Neural cell (in vitro differentiated cells): ENCODE data around the gene FRMPD4. TPM values are rescaled to one million over a fixed set of nuclear protein-coding genes. Genes with fewer than 3 reads are reported as not detected.

ENCODE experiments used
- H2AFZ ChIP-seq: fragments of 200-600, 300-800 bp; sonication (generic), shearing (Covaris generic); 2 replicates; pipeline ENCODE4 v1.6.0; 2014; ENCODE audit warnings: low read depth, mild to moderate bottlenecking, antibody characterized with exemption, low read length, moderate library complexity
- H3F3A ChIP-seq: fragments of 200-600 bp; shearing (Covaris generic); 2 replicates; pipeline ENCODE4 v1.6.1; 2016; ENCODE audit warnings: mild to moderate bottlenecking, moderate library complexity, mixed read lengths, antibody characterized with exemption, low read length; ENCODE audit not compliant: insufficient read depth, poor library complexity, severe bottlenecking
- H3K27ac ChIP-seq: fragments of 200-600, 300-800 bp; sonication (generic), shearing (Covaris generic); 2 replicates; pipeline ENCODE4 v1.5.1; 2014; ENCODE audit warnings: mild to moderate bottlenecking, low read length, moderate library complexity
- H3K27me3 ChIP-seq: fragments of 300-800, 200-600 bp; sonication (generic), shearing (Covaris generic); 2 replicates; pipeline ENCODE4 v1.6.0; 2014; ENCODE audit warnings: mild to moderate bottlenecking, low read depth, low read length, moderate library complexity; ENCODE audit not compliant: insufficient read depth
- H3K36me3 ChIP-seq: fragments of 300-800, 200-600 bp; sonication (generic), shearing (Covaris generic); 2 replicates; pipeline ENCODE4 v1.5.1; 2014; ENCODE audit warnings: mild to moderate bottlenecking, antibody characterized with exemption, low read length, moderate library complexity; ENCODE audit not compliant: insufficient read depth
- H3K4me2 ChIP-seq: fragments of 300-800, 200-600 bp; sonication (generic), shearing (Covaris generic); 2 replicates; pipeline ENCODE4 v1.6.0; 2014; ENCODE audit warnings: mild to moderate bottlenecking, low read length
- H3K4me3 ChIP-seq: fragments of 300-800, 200-600 bp; sonication (generic), shearing (Covaris generic); 2 replicates; pipeline ENCODE4 v1.5.1; 2014; ENCODE audit warnings: mild to moderate bottlenecking, low read length, moderate library complexity
- H3K79me2 ChIP-seq: fragments of 200-600 bp; shearing (Covaris generic); replicated peaks from 2 replicates; pipeline ENCODE4 v1.6.0; 2014; ENCODE audit warnings: mild to moderate bottlenecking, low read length, moderate library complexity; ENCODE audit not compliant: insufficient read depth
- H3K9ac ChIP-seq: fragments of 300-800, 200-600 bp; sonication (generic), shearing (Covaris generic); 2 replicates; pipeline ENCODE4 v1.6.1; 2016; ENCODE audit warnings: mild to moderate bottlenecking, low read length, mixed read lengths
- H3K9me2 ChIP-seq: fragments of 200-600 bp; shearing (Covaris generic); 2 replicates; pipeline ENCODE4 v1.6.1; 2016; ENCODE audit warnings: mild to moderate bottlenecking, low read length, mixed read lengths; ENCODE audit not compliant: insufficient read depth
- H3K9me3 ChIP-seq: fragments of 200-600, 300-800 bp; sonication (generic), shearing (Covaris generic); 2 replicates; pipeline ENCODE4 v1.6.1; 2016; ENCODE audit warnings: mild to moderate bottlenecking, mixed run types, low read length, moderate library complexity, mixed read lengths
- H4K20me1 ChIP-seq: fragments of 200-600 bp; shearing (Covaris generic); 2 replicates; pipeline ENCODE4 v1.6.1; 2016; ENCODE audit warnings: mild to moderate bottlenecking, mixed run types; ENCODE audit not compliant: insufficient read depth
- CTCF ChIP-seq: fragments of 450-650 bp; IDR thresholded peaks from 2 replicates; pipeline ENCODE4 v1.5.1; 2014; ENCODE audit warnings: antibody characterized with exemption, mild to moderate bottlenecking, moderate library complexity; ENCODE audit not compliant: poor library complexity, severe bottlenecking
- EP300 ChIP-seq: fragments of 450-650 bp; conservative IDR thresholded peaks from 2 replicates; pipeline ENCODE4 v1.6.1; 2014; ENCODE audit warnings: antibody characterized with exemption, mild to moderate bottlenecking, moderate library complexity; ENCODE audit not compliant: poor library complexity, severe bottlenecking
- EZH2 ChIP-seq: fragments of 200-600, 300-800 bp; shearing (Covaris generic), sonication (generic); IDR thresholded peaks from 2 replicates; pipeline ENCODE4 v1.6.1; 2014; ENCODE audit warnings: antibody characterized with exemption, low read length, borderline replicate concordance, mild to moderate bottlenecking; ENCODE audit not compliant: insufficient read depth, poor library complexity, severe bottlenecking
- MXI1 ChIP-seq: fragments of 450-650 bp; conservative IDR thresholded peaks from 2 replicates; pipeline ENCODE4 v1.6.1; 2014; ENCODE audit warnings: antibody characterized with exemption, mild to moderate bottlenecking; ENCODE audit not compliant: poor library complexity, severe bottlenecking
- POLR2AphosphoS5 ChIP-seq: IDR thresholded peaks from 2 replicates; pipeline ENCODE4 v1.6.1; 2012
- RAD21 ChIP-seq: fragments of 450-650 bp; conservative IDR thresholded peaks from 2 replicates; pipeline ENCODE4 v1.6.1; 2014; ENCODE audit warnings: antibody characterized with exemption, mild to moderate bottlenecking, moderate library complexity
- REST ChIP-seq: IDR thresholded peaks from 2 replicates; pipeline ENCODE4 v1.6.1; 2012; ENCODE audit warnings: borderline replicate concordance
- SMC3 ChIP-seq: fragments of 450-650 bp; conservative IDR thresholded peaks from 2 replicates; pipeline ENCODE4 v1.6.1; 2014; ENCODE audit warnings: antibody characterized with exemption, mild to moderate bottlenecking, moderate library complexity; ENCODE audit not compliant: poor library complexity
- TAF1 ChIP-seq: IDR thresholded peaks from 2 replicates; pipeline ENCODE4 v1.6.1; 2012; ENCODE audit warnings: low read depth
- polyA plus RNA-seq: library from polyadenylated mRNA; depleted of rRNA; stranded (reverse); fragments of >200 nt; gene quantifications from 2 replicates; pipeline ENCODE4 v1.2.3, GENCODE V29; 2014

Gene FRMPD4
- polyA plus RNA-seq, 1 donor from 2014 or later = 1.2 TPM

GRCh38 chrX:12709047-12709446 is 570.8 kb downstream of the FRMPD4 start:
- H3K4me2 ChIP-seq = no peak overlapping the region
- H3K9ac ChIP-seq = no peak overlapping the region
- no peaks in the 10 kb centered on the region for H3K27me3 ChIP-seq
- H3K27ac ChIP-seq = no peak overlapping the region
- no peaks in the 10 kb centered on the region for H3K36me3 ChIP-seq
- no peak overlapping the region for H3K4me3 ChIP-seq
- H3K9me3 ChIP-seq = no peaks in the 10 kb centered on the region
- TF ChIP-seq SMC3 (no peak), REST (no peak), TAF1 (no peak), CTCF (no peak), POLR2AphosphoS5 (no peak), MXI1 (no peak), EP300 (no peak), RAD21 (no peak), EZH2 (no peak)
- no peaks in the 10 kb centered on the region for H4K20me1 ChIP-seq
- no peaks in the 10 kb centered on the region for H3K9me2 ChIP-seq
- no peak overlapping the region for H2AFZ ChIP-seq
- no peaks in the 10 kb centered on the region for H3K79me2 ChIP-seq
- no peaks in the 10 kb centered on the region for H3F3A ChIP-seq

GRCh38 chrX:12711435-12712040 is 573.3 kb downstream of the FRMPD4 start:
- Histone ChIP-seq H3K36me3 (no peaks in the 10 kb centered on the region), H3K9me3 (no peaks in the 10 kb centered on the region), H3F3A (no peaks in the 10 kb centered on the region), H3K27ac (no peak overlapping the region), H3K27me3 (no peaks in the 10 kb centered on the region), H3K4me2 (no peak overlapping the region), H3K9me2 (no peaks in the 10 kb centered on the region), H2AFZ (no peak overlapping the region), H3K9ac (no peak overlapping the region), H3K4me3 (no peak overlapping the region), H4K20me1 (no peaks in the 10 kb centered on the region), H3K79me2 (no peaks in the 10 kb centered on the region)
- TF ChIP-seq EP300 = no peak
- no peak for TF ChIP-seq EZH2
- no peak for TF ChIP-seq POLR2AphosphoS5
- no peak for TF ChIP-seq SMC3
- TF ChIP-seq REST = no peak
- TF ChIP-seq RAD21 = no peak
- no peak for TF ChIP-seq CTCF
- TF ChIP-seq MXI1 = no peak
- no peak for TF ChIP-seq TAF1
